GM12875 (cell line): Measurements from ENCODE around the gene TTC39B.

ENCODE experiments used
- H3K4me3 ChIP-seq: one replicate; pipeline ENCODE4 v1.5.1; 2011; ENCODE audit warnings: low read depth, low read length, control low read depth
- TF ChIP-seq, protein P1 (sequence below): IDR thresholded peaks from 2 replicates; pipeline ENCODE4 v1.5.1; 2011; ENCODE audit warnings: low read depth, mild to moderate bottlenecking, control low read depth, inconsistent platforms, low read length, moderate library complexity, borderline replicate concordance; ENCODE audit not compliant: insufficient read depth

Gene TTC39B

DNA sequence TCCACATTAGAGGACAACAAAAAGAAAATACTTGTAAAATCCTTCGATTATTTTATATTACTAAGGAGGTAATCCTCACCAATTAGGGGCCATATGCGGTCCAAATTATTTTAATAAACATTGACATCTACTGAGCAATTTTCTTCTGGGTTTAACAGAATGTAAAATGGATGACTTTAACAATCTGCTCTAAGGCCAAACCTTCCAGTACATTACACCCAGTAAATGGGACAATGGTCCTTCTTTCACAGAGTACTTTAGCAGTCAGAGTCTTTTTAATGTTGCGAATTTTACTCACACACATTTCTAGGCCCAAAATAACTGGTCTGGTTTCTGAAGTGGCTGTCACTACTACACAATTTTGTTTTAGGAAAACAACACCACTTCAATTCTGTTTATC, 106.9 kb downstream of the TTC39B start:
- H3K4me3 ChIP-seq, result no peak overlapping the region
- TF ChIP-seq, protein P1, sequence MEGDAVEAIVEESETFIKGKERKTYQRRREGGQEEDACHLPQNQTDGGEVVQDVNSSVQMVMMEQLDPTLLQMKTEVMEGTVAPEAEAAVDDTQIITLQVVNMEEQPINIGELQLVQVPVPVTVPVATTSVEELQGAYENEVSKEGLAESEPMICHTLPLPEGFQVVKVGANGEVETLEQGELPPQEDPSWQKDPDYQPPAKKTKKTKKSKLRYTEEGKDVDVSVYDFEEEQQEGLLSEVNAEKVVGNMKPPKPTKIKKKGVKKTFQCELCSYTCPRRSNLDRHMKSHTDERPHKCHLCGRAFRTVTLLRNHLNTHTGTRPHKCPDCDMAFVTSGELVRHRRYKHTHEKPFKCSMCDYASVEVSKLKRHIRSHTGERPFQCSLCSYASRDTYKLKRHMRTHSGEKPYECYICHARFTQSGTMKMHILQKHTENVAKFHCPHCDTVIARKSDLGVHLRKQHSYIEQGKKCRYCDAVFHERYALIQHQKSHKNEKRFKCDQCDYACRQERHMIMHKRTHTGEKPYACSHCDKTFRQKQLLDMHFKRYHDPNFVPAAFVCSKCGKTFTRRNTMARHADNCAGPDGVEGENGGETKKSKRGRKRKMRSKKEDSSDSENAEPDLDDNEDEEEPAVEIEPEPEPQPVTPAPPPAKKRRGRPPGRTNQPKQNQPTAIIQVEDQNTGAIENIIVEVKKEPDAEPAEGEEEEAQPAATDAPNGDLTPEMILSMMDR, result no peak

DNA sequence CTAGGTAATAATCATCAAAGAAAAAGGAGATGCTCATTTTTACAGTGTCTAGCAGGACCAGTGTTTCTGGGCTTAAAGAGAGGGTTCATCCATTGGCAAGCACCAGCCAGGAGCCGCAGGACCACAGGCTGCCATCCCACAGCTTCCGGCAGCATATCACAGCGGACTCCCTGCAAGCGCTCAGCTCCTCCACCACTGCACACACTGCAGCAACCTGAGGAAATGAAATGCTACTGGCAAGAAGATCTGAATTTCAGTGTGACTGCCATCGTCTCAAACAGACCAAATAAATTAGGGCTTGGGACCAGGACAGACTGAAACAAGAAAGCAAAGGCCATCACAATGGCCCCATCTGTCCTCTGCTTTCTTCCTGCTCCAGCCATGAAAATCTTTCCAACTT, 114.2 kb downstream of the TTC39B start:
- H3K4me3 ChIP-seq, result no peak overlapping the region
- TF ChIP-seq, protein P1, result no peak

DNA sequence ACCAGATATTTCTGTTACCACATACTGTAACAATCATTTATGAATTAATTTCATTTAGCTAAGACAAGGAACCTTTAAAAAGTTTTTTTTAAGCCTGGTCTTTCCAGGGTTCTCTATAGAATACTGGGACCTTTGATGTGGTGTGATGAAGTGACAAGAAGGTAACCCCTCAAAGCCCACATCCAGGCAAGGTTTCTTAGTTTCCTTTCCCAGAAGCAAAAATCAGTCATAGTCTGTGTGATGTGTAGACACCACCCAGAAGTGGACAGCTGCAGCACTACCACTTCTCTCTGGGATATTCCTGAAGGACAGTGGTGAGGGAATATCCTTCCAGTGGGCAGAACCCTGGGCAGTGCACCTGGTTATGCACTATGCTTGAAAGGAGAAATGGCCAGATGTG, 115.6 kb downstream of the TTC39B start:
- no peak overlapping the region for H3K4me3 ChIP-seq
- TF ChIP-seq, protein P1, result no peak

DNA sequence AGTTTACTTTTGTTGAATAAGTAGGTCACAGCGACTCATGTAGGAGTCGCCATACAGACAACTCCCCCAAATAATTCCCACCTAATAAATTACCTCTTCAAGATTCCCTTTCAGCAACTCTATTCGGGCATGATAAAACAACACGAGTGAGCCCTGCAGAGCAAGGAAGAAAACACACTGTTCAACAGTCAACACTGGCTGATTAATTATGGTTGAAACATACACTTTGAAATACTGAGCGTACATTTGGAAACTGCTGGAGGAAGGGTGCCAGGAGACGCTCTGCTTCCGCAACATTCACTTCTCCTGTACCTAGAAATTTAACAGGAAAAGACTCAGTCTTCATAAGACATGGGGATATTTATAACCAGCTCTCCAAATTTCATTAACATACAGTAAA, 117.5 kb downstream of the TTC39B start:
- H3K4me3 ChIP-seq, result no peak overlapping the region
- TF ChIP-seq, protein P1, result no peak

DNA sequence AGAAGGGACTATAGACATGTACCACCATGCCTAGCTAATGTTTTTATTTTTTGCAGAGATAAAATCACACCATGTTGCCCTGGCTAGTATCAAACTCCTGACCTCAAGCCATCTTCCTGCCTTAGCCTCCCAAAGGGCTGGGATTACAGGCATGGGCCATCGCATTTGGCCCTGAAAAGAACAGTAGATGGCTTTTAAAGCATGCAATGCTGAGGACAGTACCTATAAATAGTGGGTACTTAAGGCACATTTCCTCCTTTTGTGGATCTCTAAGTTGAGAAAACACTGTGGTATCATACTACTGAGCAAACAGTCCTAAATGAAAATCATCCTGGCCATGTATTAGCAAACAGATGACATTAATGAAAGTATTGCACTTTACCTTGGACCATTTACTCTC, 119.4 kb downstream of the TTC39B start:
- TF ChIP-seq, protein P1, result no peak
- H3K4me3 ChIP-seq, result no peak overlapping the region

DNA sequence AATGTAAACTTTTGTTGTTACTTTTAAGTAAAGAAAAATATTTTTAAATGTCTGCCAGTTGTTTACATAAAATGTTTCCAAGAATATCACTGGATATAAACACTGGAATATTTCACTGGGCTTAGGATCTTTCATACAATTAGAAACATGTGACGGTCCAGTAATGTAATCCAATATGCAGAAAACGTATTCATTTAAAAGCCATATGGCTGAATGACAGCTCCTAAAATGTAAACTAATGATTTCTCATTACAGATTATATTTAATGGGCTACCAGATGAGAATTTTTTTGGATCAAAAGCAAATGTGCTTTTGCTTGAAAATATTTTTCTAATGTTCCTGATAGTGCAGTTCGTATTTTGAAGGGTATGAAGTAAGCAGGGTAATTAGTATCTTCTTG, 124.3 kb downstream of the TTC39B start:
- TF ChIP-seq, protein P1, result no peak

DNA sequence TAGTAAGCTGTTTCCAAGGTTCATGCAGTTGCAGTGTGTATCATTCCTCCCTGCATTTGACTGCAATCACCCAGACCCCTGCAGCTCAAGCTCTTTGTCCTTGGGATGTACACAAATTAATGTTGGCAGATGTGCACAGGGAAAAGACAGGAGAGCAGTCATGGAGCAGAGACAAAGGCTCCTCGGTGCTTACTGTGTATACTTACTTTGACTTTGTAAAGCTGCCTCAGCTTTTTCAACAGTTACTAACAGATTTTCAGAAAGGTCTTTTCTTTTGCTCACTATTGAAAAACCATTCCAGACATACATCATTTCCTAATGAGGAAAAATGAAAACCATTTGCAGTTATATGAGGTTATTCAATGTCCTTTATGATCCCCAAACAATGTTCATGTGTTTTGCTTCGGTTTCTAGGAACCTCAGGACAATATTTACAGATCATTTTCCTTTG, 124.9 kb downstream of the TTC39B start:
- no peak overlapping the region for H3K4me3 ChIP-seq

More for the DNA sequence above, 124.3 kb downstream of the TTC39B start:
- no peak overlapping the region for H3K4me3 ChIP-seq

More for the DNA sequence above, 124.9 kb downstream of the TTC39B start:
- TF ChIP-seq, protein P1, result no peak
